G401 (cell line): Measurements from ENCODE around the gene CNTRL. TPM values are rescaled to one million over a fixed set of nuclear protein-coding genes. Genes with fewer than 3 reads are reported as not detected.
A peak's percentile ranks its signal among the peaks of the same experiment; 100 is the strongest.

Experiments used
- DNase-seq: peaks from one replicate; pipeline ENCODE4 v3.0.0-alpha.2; 2015; ENCODE audit warnings: low spot score
- in situ Hi-C: cut with HindIII; loops from 2 replicates; pipeline ENCODE4 v1.10.0; 2016; ENCODE audit warnings: low sequenced_read_pairs, mixed read lengths
- total RNA-seq: library from RNA; depleted of rRNA; stranded (reverse); fragments of >200 nt; shearing (Covaris generic); gene quantifications from 2 replicates; pipeline ENCODE4 v1.2.3, GENCODE V29; 2014

Gene CNTRL
- total RNA-seq, 1 experiment from 2014 or later, result 9.6 TPM

DNA sequence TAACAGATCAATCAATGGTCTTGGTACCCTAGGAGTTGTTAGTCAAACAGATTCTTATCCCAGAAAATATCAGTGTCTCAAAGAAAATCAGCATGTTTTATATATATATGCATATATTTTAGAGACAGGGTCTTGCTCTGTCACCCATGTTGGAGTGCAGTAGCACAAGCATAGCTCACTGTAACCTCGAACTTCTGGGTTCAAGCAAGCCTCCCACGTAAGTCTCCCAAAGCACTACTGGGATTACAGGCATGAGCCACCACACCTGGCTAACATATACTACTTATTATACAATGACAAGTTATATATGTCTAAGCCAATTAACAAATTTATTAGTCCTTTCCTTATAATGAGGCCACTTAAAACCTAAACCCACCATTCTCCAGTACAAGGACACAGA lies 116.5 kb downstream of the CNTRL start:
- no peak for DNase-seq
- in situ Hi-C loops, result no loop called here

DNA sequence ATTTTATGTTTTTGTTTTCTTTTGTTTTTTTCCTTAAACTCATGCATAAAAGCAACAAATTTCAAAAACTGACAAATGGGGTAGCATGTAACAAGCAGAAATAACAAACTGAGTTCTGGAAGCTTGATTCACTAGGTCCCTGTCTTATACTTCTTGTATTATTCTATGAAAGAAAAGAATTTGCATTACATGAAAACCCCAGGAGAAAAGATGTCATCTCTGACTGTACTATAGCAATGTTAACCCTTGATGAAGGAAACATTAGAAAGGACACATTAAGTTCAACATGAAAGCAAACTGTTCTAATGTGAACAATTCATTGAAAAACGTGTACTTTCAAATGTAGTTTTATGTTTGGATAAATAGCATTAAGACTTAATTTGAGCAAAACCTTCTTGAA lies 117.8 kb downstream of the CNTRL start:
- no peak for DNase-seq
- in situ Hi-C loops, result no loop called here

GRCh38 chr9:121192959-121193640 lies 118.3 kb downstream of the CNTRL start:
- no peak for DNase-seq
- in situ Hi-C loops, result no loop called here

- in situ Hi-C loops, result no loop called here
Observed at GRCh38 chr9:121194730-121195129, 120.0 kb downstream of the CNTRL start.

GRCh38 chr9:121196389-121196788 lies 121.6 kb downstream of the CNTRL start:
- no peak for DNase-seq
- in situ Hi-C loops, result no loop called here

More at GRCh38 chr9:121194730-121195129, 120.0 kb downstream of the CNTRL start:
- DNase-seq, result no peak

DNA sequence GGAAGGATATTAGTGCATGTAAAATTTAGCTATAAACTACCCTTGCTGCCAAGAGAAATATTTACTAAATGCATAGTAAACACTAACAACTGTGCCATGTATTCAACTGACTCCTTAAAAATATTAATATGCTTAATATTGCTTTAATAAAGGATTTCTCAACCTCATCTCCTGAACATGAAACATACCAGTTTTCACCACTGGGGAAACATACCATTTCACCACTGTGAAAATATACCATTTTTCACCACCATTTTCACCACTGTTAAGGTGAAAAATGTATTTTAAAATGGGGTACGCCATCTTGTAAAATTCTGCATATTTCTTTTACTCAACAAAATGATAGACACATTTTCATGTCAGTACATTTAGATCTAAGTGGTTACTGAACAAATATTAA lies 122.4 kb downstream of the CNTRL start:
- no peak for DNase-seq
- in situ Hi-C loops, result no loop called here

GRCh38 chr9:121198512-121199042 lies 123.8 kb downstream of the CNTRL start:
- in situ Hi-C loops, result no loop called here

DNA sequence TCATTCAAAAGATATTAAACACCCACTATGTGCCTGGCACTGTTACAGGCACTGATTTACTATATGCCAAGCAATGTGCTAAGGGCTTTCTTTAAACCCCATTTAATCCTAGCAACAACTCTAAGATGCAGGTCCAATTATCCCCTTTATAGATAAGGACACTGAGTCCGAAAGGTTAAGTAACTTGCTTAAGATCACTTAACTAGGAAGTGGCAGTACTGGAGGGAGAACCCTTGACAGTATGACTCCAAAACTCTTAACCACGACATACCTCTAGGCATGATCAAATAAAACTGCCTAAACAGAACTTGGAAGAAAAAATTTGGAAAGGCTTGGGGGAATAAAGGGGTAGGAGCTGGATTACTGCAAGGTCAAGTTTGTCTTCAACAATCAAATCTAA lies 125.2 kb downstream of the CNTRL start:
- in situ Hi-C loops, result no loop called here
- DNase-seq, result no peak

More at GRCh38 chr9:121198512-121199042, 123.8 kb downstream of the CNTRL start:
- DNase-seq, result no peak

GRCh38 chr9:121200356-121200755 lies 125.6 kb downstream of the CNTRL start:
- in situ Hi-C loops, result no loop called here

GRCh38 chr9:121201045-121201737 lies 126.4 kb downstream of the CNTRL start:
- DNase-seq, result no peak
- in situ Hi-C loops, result no loop called here

More at GRCh38 chr9:121200356-121200755, 125.6 kb downstream of the CNTRL start:
- DNase-seq, result no peak

GRCh38 chr9:121201738-121202533 lies 127.2 kb downstream of the CNTRL start, which contains the start of gene RAB14:
Gene RAB14 (minus strand): TSS chr9:121201869. CDS start chr9:121193412, 8,457 bp downstream.
- peak; percentile 98 for DNase-seq
- in situ Hi-C loops, result no loop called here

GRCh38 chr9:121204121-121204520 lies 129.4 kb downstream of the CNTRL start:
- in situ Hi-C loops, result no loop called here
- no peak for DNase-seq

DNA sequence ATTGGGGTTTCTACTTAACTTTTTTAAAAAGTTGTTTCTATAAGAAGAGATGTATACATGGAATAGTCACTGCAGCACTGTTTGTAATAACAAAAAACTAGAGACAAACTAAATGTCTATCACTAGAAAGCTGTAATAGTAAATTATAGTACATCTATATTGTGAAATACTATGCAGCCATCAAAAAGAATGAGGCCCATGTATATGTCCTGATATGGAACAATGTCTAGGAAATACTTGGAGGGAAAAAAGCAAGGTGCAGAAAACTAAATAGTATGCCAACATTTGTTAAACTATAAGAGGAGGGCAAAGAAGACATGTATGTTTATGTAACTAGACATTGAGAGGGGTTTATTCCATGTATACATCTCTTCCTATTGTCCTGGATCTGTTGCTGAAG lies 129.9 kb downstream of the CNTRL start:
- DNase-seq, result no peak
- in situ Hi-C loops, result no loop called here

DNA sequence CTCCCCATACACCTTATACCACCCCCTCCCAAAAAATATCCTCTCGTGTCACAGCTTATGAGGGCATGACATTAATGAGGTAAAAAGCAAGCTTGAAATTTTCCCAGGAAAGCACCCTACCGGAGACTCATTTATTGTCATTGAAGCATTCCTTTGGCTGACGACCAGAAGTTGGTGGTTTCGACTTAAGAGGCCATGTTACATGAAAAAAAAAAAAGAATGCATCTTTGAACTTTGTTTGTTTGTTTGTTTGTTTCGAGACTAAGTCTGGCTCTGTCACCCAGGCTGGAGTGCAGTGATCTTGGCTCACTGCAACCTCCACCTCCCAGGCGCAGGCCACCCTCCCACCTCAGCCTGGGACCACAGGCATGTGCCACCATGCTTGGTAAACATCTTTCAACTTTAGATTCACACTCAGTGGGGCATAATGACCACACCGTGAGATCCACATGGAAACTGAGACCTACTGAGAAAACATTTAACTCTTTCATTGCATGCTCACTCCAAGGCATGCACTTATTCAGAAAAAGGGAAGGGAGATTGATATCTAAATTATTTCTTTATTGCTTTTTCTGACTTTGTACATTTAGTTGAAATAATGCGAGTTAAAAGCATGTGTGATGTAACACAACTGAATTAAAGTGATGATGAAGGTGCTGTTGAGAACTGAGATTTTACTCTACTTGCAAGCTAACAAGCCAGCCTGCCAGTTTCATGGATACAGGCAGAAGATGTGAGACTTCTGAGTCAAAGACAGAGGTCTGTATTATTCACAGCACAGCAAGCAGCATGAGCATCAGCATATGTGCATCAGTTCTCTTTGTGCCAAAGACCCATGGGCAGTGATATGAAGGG lies 132.0 kb downstream of the CNTRL start:
- no peak for DNase-seq
- in situ Hi-C loops, result no loop called here

GRCh38 chr9:121207371-121207940 lies 132.7 kb downstream of the CNTRL start:
- no peak for DNase-seq
- in situ Hi-C loops, result no loop called here

DNA sequence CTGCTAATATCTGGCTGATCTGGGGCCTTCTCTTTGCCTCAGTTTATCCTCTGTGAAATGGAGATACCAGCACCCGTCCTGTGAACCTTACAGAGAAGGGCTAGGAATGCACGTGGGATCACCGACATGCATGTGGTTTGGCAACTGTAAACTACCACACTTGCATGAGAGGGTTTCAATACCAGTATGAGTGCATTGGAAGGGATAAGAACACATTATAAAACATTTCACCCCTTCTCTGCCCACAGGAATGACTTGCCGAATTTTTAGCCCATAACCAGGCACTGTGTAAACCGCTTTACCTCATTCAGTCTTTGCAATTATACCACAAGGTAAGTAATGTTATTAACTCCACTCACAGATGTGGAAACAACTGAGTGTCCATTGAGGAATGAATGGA lies 135.8 kb downstream of the CNTRL start:
- in situ Hi-C loops, result no loop called here

DNA sequence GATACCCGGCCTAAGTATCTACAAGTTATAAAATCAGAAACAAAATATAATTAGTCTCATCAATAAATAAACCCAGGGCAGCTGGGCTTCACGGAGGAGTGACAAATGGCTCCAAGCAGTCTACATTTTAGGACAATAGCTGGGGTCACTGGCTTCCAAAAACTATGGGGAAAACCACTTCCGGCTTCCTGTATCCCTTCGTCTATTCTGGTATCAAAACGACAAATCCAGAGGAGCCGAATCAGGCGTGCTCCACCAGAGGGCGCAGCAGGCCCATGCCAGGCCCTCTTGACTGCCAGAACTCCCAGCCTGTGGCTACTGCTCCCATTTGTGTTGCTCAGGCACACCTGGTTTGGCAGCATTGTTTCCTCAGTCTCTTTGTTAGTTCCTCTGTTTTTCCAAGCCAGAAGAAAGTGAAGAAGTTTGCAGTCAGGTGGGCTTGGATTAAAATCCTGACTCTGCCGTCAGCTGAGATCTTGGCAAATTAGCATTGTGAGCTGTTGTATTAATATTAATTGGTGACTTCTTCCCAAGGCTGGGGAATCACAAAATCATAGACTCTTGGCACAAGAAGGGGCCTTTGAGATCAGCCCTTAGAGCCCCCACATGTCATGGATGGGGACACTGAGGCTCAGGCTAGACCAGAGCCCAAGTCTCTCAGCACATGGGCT lies 138.5 kb downstream of the CNTRL start:
- in situ Hi-C loops, result no loop called here
- peak; percentile 85 for DNase-seq

More for the DNA sequence above, 135.8 kb downstream of the CNTRL start:
- DNase-seq, result no peak

GRCh38 chr9:121214005-121214404 lies 139.2 kb downstream of the CNTRL start:
- no peak for DNase-seq
- in situ Hi-C loops, result no loop called here
